Mononuclear cell (primary cell): ENCODE results near the gene LAMC2. TPM values are rescaled to one million over a fixed set of nuclear protein-coding genes. Genes with fewer than 3 reads are reported as not detected.
"Not testable (repeated sequence)": the region's sequence is repeated elsewhere in the genome, so short reads cannot be mapped to it uniquely, and the experiment has no call there.

ENCODE experiments used
- H3K27me3 ChIP-seq: 2 replicates; pipeline ENCODE4 v1.6.0; 2011; ENCODE audit warnings: low read length, control low read depth; ENCODE audit not compliant: insufficient read depth
- H3K4me1 ChIP-seq: 2 replicates; pipeline ENCODE4 v1.5.1; 2011; ENCODE audit warnings: mild to moderate bottlenecking, low read length, control low read depth; ENCODE audit not compliant: insufficient read depth
- H3K4me3 ChIP-seq: 2 replicates; pipeline ENCODE4 v1.5.1; 2011; ENCODE audit warnings: mild to moderate bottlenecking, low read length, moderate library complexity
- H3K9me3 ChIP-seq: 2 replicates; pipeline ENCODE4 v1.5.1; 2011; ENCODE audit warnings: low read depth, mild to moderate bottlenecking, control low read depth, low read length
- total RNA-seq: library from RNA; depleted of rRNA; stranded (reverse); fragments of >200 nt; gene quantifications from one replicate; pipeline ENCODE4 v1.2.3, GENCODE V29; 2012

The LAMC2 gene
- total RNA-seq, 1 donor: not detected

DNA sequence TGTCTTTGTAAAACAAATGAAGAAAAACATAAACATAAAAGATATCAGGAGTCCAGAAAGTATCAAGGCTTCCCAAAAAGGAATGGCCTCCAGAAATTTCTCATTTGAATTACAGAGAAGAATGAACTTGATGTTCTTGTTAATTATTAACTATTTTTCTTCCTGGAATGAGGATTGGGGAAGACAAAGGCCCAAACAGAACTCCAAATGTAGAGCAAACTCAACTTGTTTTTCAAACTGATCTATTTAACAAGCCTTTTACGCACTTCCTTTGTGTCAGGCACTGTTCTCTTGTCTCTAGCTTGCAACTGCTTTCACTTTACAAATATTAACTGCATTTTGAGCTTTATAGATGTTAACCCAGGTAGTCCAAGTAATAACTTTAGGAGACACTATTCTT, 45.5 kb downstream of the LAMC2 start:
- H3K9me3 ChIP-seq: no peaks in the 10 kb centered on the region
- H3K27me3 ChIP-seq: no peaks in the 10 kb centered on the region
- no peak overlapping the region for H3K4me3 ChIP-seq
- no peaks in the 10 kb centered on the region for H3K4me1 ChIP-seq

DNA sequence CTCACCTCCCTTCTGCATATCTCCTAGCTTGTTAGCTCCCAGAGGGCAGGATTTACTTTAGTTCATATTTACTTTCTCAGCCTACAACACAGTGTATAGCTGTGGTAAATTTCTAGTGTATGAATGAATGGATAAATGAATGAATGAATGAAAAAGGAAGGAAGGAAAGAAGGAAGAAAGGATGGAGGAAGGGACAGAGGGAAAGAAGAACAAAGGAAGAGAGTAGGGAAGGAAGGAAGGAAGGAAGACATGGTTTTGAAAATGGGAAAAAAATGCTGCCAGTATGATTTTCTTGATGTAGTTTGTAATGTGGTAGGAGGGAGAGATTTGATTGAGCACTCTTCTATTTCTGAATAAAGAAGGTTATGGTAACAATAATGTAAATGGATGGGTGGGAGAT, 47.0 kb downstream of the LAMC2 start:
- H3K4me1 ChIP-seq: no peaks in the 10 kb centered on the region
- no peaks in the 10 kb centered on the region for H3K9me3 ChIP-seq
- H3K4me3 ChIP-seq: no peak overlapping the region
- no peaks in the 10 kb centered on the region for H3K27me3 ChIP-seq

DNA sequence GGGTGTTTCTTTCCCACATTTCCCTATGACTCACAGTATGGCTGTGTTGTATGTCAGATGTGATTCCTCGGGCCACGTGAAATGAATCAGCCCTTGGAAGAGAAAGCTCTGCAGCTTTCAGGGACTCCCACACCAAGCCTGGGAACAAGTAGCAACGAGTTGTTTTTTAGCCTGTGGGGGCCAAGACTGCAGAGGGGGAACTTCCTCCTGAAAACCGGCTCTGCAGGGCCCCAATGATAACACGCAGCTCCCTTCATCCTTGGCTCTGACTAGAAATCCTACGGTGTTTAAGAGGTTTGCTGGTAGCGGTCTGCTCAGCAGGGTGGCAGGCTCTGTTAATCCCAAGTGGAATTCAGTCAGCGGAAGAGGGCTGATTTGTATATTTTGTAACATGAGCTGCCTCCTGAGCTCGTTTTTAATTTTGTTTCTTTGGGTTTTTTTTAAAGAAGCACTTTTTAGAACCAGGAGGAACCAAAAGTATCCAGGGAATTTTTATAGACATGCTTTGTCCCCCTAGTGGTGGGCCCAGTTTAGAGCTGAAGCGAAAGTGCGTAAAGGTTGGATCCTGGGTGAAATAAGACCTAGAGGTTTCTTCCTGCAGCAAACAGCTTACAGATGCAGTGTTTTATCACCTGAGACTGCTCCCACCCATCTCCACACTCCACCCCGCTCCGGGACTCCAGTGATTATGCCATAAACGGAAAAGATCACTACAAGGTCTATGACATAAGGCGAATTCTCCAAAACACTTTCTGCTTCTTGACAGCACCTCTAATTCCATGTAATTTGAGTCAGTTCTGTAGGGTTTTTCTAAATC, 48.8 kb downstream of the LAMC2 start:
- H3K27me3 ChIP-seq: no peaks in the 10 kb centered on the region
- no peaks in the 10 kb centered on the region for H3K9me3 ChIP-seq
- no peak overlapping the region for H3K4me3 ChIP-seq
- no peaks in the 10 kb centered on the region for H3K4me1 ChIP-seq

DNA sequence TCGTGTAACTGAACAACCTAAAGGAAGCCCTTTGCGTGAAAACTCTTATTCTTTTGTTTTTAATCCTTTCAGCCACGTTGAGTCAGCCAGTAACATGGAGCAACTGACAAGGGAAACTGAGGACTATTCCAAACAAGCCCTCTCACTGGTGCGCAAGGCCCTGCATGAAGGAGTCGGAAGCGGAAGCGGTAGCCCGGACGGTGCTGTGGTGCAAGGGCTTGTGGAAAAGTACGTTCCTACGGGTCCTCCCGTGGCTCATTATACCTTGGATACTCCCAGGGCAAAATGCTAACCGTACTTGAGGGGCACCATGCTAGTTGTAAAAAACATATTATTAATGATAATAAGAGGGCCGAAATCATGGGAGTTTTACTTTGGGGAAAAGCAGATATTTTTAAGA, 49.4 kb downstream of the LAMC2 start:
- Histone ChIP-seq H3K27me3 (no peaks in the 10 kb centered on the region), H3K4me3 (no peak overlapping the region), H3K4me1 (no peaks in the 10 kb centered on the region), H3K9me3 (no peaks in the 10 kb centered on the region)

DNA sequence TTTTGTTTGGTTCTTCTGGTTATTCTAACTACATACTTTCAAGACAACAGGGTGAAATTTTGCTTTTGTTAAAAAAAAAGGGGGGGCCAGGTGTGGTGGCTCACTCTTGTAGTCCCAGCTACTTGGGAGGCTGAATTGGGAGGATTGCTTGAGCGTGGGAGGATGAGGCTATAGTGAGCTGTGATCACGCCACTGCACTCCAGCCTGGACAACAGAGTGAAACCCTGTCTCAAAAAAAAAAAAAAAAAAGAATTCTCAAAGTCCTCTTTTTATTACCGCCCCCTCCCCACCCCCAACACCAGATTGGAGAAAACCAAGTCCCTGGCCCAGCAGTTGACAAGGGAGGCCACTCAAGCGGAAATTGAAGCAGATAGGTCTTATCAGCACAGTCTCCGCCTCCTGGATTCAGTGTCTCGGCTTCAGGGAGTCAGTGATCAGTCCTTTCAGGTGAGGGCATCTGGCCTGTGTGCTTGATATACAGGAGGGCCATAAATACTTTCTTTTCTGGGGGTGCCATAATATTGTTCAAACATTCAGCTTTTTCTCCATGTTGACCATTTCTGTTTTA, 50.2 kb downstream of the LAMC2 start:
- H3K9me3 ChIP-seq: no peaks in the 10 kb centered on the region
- no peaks in the 10 kb centered on the region for H3K4me1 ChIP-seq
- H3K4me3 ChIP-seq: no peak overlapping the region
- H3K27me3 ChIP-seq: no peaks in the 10 kb centered on the region

DNA sequence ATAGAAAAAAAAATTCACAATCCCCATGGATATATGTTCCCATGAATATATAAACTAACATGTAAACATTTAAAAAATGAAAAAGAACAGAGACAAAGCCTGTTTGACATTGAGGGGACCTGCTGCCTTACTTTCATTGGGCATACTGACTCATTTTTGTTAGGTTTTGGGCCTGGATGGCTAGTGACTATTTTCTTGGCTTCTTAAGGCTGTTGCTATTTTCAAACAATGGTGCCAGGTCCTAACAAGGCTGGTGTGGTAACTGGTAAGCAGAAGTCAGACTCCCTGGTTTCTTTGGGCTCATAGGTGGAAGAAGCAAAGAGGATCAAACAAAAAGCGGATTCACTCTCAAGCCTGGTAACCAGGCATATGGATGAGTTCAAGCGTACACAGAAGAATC, 51.0 kb downstream of the LAMC2 start:
- H3K9me3 ChIP-seq: no peaks in the 10 kb centered on the region
- H3K4me1 ChIP-seq: no peaks in the 10 kb centered on the region
- no peaks in the 10 kb centered on the region for H3K27me3 ChIP-seq

DNA sequence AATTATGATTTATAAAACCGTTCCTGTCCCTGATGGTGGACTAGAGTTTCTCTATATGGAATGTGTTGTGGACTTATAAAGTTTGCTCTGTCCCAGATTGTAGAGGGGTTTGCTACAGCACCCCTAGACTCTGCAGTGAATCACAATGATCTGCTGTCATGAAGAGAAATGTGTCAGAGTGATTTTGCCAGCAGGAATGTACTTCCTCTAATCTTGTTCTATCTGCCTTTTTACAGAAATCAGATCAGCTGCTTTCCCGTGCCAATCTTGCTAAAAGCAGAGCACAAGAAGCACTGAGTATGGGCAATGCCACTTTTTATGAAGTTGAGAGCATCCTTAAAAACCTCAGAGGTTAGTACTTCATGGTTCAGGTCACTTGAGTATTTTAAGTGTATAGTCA, 52.0 kb downstream of the LAMC2 start:
- no peaks in the 10 kb centered on the region for H3K9me3 ChIP-seq
- H3K27me3 ChIP-seq: no peaks in the 10 kb centered on the region
- peaks cover 3% of the 10 kb centered on the region for H3K4me1 ChIP-seq
- no peak overlapping the region for H3K4me3 ChIP-seq

More for the DNA sequence above, 51.0 kb downstream of the LAMC2 start:
- H3K4me3 ChIP-seq: no peak overlapping the region

DNA sequence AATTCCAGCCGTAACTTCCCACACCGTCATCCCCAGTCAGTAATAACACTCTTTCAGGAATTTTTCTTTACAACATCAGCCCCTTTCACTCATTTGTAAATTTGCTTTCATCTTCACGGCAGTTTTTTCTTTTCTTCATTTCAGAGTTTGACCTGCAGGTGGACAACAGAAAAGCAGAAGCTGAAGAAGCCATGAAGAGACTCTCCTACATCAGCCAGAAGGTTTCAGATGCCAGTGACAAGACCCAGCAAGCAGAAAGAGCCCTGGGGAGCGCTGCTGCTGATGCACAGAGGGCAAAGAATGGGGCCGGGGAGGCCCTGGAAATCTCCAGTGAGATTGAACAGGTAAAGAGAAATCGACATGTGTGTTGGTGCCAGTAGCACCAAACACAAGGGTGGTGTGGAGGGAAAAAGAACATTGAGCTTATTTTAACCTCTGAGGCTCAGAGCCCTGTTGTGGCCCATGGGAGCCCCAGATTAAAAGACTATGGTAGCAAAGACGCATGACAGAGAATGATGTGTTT, 53.2 kb downstream of the LAMC2 start:
- Histone ChIP-seq H3K27me3 (no peaks in the 10 kb centered on the region), H3K9me3 (no peaks in the 10 kb centered on the region), H3K4me3 (no peak overlapping the region), H3K4me1 (peaks cover 15% of the 10 kb centered on the region)

DNA sequence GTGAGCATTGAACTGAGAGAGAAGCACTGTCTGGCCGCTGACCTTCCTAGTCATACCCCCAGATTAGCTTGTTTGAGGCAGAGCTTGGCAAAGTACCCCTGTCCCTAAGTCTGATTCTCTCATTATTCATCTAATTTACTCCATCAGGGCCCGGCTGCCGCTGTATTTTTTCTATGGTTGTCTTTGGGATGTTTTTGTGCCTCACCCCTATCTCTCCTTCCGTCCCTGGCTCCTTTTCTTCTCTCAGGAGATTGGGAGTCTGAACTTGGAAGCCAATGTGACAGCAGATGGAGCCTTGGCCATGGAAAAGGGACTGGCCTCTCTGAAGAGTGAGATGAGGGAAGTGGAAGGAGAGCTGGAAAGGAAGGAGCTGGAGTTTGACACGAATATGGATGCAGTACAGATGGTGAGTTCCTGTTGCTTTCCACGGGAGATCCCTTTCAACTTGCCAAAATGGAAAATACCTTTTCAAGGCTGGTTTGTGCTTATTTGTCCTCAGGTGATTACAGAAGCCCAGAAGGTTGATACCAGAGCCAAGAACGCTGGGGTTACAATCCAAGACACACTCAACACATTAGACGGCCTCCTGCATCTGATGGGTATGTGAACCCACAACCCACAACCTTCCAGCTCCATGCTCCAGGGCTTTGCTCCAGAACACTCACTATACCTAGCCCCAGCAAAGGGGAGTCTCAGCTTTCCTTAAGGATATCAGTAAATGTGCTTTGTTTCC, 53.9 kb downstream of the LAMC2 start:
- Histone ChIP-seq H3K27me3 (no peaks in the 10 kb centered on the region), H3K4me1 (peaks cover 21% of the 10 kb centered on the region), H3K4me3 (no peak overlapping the region), H3K9me3 (no peaks in the 10 kb centered on the region)

DNA sequence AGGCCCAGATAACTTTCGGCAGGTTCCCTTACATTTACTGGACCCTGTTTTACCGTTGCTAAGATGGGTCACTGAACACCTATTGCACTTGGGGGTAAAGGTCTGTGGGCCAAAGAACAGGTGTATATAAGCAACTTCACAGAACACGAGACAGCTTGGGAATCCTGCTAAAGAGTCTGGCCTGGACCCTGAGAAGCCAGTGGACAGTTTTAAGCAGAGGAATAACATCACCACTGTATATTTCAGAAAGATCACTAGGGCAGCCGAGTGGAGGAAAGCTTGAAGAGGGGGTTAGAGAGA, 54.4 kb downstream of the LAMC2 start:
- no peaks in the 10 kb centered on the region for H3K27me3 ChIP-seq
- H3K9me3 ChIP-seq: no peaks in the 10 kb centered on the region
- H3K4me3 ChIP-seq: no peak overlapping the region
- H3K4me1 ChIP-seq: peaks cover 24% of the 10 kb centered on the region

DNA sequence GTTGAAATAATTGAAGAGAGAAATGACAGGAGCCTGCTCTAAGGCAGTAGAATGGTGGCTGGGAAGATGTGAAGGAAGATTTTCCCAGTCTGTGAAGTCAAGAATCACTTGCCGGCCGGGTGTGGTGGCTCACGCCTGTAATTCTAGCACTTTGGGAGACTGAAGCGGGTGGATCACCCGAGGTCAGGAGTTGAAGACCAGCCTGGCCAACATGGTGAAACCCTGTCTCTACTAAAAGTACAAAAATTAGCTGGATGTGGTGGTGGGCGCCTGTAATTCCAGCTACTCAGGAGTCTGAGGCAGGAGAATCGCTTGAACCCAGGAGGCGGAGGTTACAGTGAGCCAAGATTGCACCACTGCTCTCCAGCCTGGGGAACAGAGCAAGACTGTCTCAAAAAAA, 54.8 kb downstream of the LAMC2 start:
- not testable (repeated sequence) for H3K4me3 ChIP-seq, H3K9me3 ChIP-seq, H3K27me3 ChIP-seq
- H3K4me1 ChIP-seq: peaks cover 27% of the 10 kb centered on the region

DNA sequence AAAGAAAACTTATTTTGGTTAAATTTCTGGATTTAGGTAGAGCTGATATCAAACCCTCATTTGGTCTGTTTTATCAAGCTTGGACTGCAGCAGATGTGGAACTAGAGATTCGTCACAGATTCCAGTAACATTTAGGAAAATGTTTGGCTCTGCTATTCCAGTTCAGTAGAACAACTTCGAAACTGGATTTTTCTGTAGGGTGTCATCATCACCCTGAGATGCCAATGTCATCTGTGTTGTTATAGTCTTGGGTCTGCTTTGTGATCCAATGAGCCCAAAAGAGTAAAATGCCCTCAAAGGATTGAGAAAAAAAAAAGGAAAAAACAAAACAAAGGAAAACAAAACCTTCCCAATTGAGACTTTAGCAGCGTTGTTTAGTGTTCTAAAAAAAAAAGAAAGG, 55.4 kb downstream of the LAMC2 start:
- Histone ChIP-seq H3K4me1 (peaks cover 27% of the 10 kb centered on the region), H3K4me3 (no peak overlapping the region), H3K9me3 (no peaks in the 10 kb centered on the region), H3K27me3 (no peaks in the 10 kb centered on the region)

DNA sequence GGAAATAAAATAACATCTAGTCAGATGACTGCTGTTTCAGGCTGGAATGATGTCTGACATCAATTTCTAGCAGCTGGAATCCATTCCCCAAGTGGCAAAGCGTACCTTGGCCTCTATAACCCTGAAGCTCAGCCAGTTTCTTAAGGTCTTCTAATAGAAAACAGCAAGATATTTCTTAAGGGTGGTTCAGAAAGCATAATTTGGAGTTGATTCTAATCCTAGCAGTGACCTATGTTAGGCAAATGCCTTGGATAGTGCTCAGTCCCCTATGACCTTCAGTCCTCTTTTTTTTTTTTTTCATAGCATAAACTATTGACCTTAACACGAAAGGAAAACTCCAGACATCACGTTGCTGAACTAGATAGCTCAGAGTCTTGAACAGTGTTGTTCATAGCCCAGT, 56.5 kb downstream of the LAMC2 start:
- Histone ChIP-seq H3K9me3 (no peaks in the 10 kb centered on the region), H3K4me1 (peaks cover 27% of the 10 kb centered on the region), H3K27me3 (no peaks in the 10 kb centered on the region), H3K4me3 (no peak overlapping the region)

DNA sequence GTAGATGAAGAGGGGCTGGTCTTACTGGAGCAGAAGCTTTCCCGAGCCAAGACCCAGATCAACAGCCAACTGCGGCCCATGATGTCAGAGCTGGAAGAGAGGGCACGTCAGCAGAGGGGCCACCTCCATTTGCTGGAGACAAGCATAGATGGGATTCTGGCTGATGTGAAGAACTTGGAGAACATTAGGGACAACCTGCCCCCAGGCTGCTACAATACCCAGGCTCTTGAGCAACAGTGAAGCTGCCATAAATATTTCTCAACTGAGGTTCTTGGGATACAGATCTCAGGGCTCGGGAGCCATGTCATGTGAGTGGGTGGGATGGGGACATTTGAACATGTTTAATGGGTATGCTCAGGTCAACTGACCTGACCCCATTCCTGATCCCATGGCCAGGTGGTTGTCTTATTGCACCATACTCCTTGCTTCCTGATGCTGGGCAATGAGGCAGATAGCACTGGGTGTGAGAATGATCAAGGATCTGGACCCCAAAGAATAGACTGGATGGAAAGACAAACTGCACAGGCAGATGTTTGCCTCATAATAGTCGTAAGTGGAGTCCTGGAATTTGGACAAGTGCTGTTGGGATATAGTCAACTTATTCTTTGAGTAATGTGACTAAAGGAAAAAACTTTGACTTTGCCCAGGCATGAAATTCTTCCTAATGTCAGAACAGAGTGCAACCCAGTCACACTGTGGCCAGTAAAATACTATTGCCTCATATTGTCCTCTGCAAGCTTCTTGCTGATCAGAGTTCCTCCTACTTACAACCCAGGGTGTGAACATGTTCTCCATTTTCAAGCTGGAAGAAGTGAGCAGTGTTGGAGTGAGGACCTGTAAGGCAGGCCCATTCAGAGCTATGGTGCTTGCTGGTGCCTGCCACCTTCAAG, 57.3 kb downstream of the LAMC2 start:
- Histone ChIP-seq H3K4me1 (peaks cover 27% of the 10 kb centered on the region), H3K9me3 (no peaks in the 10 kb centered on the region), H3K4me3 (no peak overlapping the region), H3K27me3 (no peaks in the 10 kb centered on the region)

DNA sequence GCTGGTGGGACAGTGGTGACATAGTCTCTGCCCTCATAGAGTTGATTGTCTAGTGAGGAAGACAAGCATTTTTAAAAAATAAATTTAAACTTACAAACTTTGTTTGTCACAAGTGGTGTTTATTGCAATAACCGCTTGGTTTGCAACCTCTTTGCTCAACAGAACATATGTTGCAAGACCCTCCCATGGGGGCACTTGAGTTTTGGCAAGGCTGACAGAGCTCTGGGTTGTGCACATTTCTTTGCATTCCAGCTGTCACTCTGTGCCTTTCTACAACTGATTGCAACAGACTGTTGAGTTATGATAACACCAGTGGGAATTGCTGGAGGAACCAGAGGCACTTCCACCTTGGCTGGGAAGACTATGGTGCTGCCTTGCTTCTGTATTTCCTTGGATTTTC, 58.4 kb downstream of the LAMC2 start:
- no peaks in the 10 kb centered on the region for H3K9me3 ChIP-seq
- peaks cover 27% of the 10 kb centered on the region for H3K4me1 ChIP-seq
- no peaks in the 10 kb centered on the region for H3K27me3 ChIP-seq
- no peak overlapping the region for H3K4me3 ChIP-seq
